Thoracic aorta (tissue), 2 donors: ENCODE results near the gene ZNF143. TPM values are rescaled to one million over a fixed set of nuclear protein-coding genes. Genes with fewer than 3 reads are reported as not detected.

ENCODE experiments used
- ATAC-seq: fragments of 150-250 bp; one replicate; pipeline ENCODE4 v1.8.0; 2017; ENCODE audit warnings: low read depth; ENCODE audit not compliant: insufficient number of reproducible peaks, low FRiP score
- DNase-seq: peaks from one replicate; pipeline ENCODE4 v3.0.0-alpha.2; 2020; ENCODE audit warnings: low spot score
- H3K27ac ChIP-seq, 2 donors: fragments of 200-600 bp; sonication (generic); 1 replicate in 1 of 2; 2 replicates in 1 of 2; pipeline ENCODE4 v1.5.1; 2016; ENCODE audit warnings: mild to moderate bottlenecking in 2 of 2, moderate library complexity in 2 of 2
- H3K27me3 ChIP-seq: fragments of 200-600 bp; sonication (generic); replicated peaks from 2 replicates; pipeline ENCODE4 v1.6.0; 2016; ENCODE audit warnings: mild to moderate bottlenecking; ENCODE audit not compliant: insufficient read depth
- H3K36me3 ChIP-seq: fragments of 200-600 bp; sonication (generic); one replicate; pipeline ENCODE4 v1.5.1; 2016
- H3K4me1 ChIP-seq, 2 donors: fragments of 200-600 bp; sonication (generic); 1 replicate in 1 of 2; 2 replicates in 1 of 2; pipeline versions ENCODE4 v1.5.1 to v1.6.0; 2016; ENCODE audit warnings: low read depth in 2 of 2, mild to moderate bottlenecking in 1 of 2; ENCODE audit not compliant: control insufficient read depth in 1 of 2
- H3K4me3 ChIP-seq: fragments of 200-600 bp; sonication (generic); 2 replicates; pipeline ENCODE4 v1.5.1; 2016; ENCODE audit warnings: mild to moderate bottlenecking
- H3K9me3 ChIP-seq: fragments of 200-600 bp; sonication (generic); 2 replicates; pipeline ENCODE4 v1.5.1; 2016
- total RNA-seq, 2 donors: library from RNA; depleted of rRNA; stranded (reverse); fragments of >200 nt; gene quantifications; one replicate each; pipeline versions ENCODE4 v1.1.0 to v1.2.3, GENCODE V29; 2016
- TF ChIP-seq, protein P1 (sequence below): fragments of 200-600 bp; sonication (generic); IDR thresholded peaks from one replicate; pipeline ENCODE4 v1.5.1; 2019; ENCODE audit warnings: antibody characterized with exemption

ZNF143 gene
- total RNA-seq, 2 donors from 2014 or later, result 45.1 to 80.6 TPM

DNA sequence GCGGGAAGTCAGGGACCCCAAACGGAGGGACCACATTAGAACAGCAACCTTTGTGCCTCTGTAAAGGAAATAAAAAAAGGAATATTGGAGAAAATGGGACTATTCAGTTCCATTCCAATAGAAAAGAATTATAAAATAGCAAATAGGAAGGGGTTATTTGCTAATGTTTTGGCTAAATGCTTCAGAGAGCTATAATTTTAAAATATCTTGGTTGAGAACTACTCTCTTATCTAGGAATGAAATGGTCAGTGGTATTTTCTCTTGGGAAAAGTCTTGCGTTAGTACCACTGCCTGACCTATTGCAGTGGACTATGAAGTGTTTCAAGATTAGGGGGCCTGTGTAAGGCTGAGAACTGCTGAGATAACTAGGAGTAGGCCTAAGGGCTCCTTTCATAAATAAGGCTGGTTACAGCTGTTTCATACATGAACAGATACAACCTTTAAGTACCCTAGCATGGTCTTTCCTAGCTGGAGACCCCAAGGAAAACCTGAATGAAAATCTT, 105.8 kb downstream of the ZNF143 start:
- Histone ChIP-seq H3K27ac (peak overlapping the region; percentile 93 to 95), H3K27me3 (no peaks in the 10 kb centered on the region), H3K4me3 (no peak overlapping the region), H3K4me1 (peaks cover 14 to 50% of the 10 kb centered on the region in 2 donors), H3K36me3 (no peaks in the 10 kb centered on the region), H3K9me3 (no peaks in the 10 kb centered on the region)
- TF ChIP-seq, protein P1, sequence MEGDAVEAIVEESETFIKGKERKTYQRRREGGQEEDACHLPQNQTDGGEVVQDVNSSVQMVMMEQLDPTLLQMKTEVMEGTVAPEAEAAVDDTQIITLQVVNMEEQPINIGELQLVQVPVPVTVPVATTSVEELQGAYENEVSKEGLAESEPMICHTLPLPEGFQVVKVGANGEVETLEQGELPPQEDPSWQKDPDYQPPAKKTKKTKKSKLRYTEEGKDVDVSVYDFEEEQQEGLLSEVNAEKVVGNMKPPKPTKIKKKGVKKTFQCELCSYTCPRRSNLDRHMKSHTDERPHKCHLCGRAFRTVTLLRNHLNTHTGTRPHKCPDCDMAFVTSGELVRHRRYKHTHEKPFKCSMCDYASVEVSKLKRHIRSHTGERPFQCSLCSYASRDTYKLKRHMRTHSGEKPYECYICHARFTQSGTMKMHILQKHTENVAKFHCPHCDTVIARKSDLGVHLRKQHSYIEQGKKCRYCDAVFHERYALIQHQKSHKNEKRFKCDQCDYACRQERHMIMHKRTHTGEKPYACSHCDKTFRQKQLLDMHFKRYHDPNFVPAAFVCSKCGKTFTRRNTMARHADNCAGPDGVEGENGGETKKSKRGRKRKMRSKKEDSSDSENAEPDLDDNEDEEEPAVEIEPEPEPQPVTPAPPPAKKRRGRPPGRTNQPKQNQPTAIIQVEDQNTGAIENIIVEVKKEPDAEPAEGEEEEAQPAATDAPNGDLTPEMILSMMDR, result no peak
- DNase-seq, result no peak
- ATAC-seq, result no peak

DNA sequence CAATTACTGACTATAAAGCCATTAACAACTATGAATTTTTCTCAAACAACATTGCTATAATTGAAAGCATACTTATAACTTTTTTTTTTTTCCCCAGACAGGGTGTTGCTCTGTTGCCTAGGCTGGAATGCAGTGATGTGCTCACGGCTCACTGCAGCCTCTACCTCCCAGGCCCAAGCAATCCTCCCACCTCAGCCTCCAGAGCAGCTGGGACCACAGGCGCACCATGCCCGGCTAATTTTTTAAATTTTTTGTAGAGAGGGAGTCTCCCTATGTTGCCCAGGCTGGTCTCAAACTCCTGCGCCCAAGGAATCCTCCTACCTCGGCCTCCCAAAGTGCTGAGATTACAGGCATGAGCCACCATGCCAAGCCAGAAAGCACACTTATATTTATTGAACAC, 106.6 kb downstream of the ZNF143 start:
- ATAC-seq (no peak), DNase-seq (no peak)
- H3K4me3 ChIP-seq, result no peak overlapping the region
- peaks cover 16 to 57% of the 10 kb centered on the region in 2 donors for H3K4me1 ChIP-seq
- TF ChIP-seq, protein P1, result no peak
- no peaks in the 10 kb centered on the region for H3K9me3 ChIP-seq
- peak overlapping the region; percentile 93 to 95 for H3K27ac ChIP-seq
- no peaks in the 10 kb centered on the region for H3K27me3 ChIP-seq
- H3K36me3 ChIP-seq, result no peaks in the 10 kb centered on the region

DNA sequence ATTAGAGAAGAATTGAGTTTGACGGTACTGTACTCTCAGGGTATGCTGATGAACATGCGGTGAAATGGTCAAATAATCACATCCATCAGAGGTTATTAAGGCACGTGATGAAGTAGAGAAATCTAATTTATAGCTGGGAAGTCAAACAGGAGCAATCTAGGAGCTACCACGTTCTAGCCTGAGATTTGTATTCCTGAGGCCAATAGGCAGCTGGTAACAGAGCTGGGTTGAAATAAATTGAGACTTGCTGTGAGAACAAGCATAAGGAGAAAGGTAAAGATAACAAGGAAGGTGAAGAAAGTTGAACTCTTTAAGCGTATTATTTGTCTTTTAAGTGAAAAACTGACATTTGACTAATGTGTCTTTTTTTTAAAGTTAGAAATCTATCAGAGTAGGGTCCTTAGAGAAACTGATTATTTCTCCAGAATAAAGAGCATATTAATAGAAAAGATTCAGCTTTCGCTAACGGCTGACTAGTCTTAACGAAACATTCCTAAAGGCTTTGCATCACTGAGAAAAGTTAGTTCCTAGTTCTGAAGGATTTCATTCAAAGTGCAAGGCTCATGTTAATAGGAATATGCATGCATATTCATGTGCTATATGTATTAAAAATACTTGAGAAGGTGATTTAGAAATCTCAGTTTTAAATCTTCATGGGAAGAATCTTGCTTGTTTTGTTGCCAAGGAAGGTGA, 107.5 kb downstream of the ZNF143 start:
- H3K36me3 ChIP-seq, result no peaks in the 10 kb centered on the region
- H3K27ac ChIP-seq, result peak overlapping the region; percentile 93 to 95
- DNase-seq (no peak), ATAC-seq (no peak)
- H3K27me3 ChIP-seq, result no peaks in the 10 kb centered on the region
- no peaks in the 10 kb centered on the region for H3K9me3 ChIP-seq
- TF ChIP-seq, protein P1, result no peak
- H3K4me3 ChIP-seq, result peak overlapping the region; percentile 2
- peaks cover 16 to 61% of the 10 kb centered on the region in 2 donors for H3K4me1 ChIP-seq

DNA sequence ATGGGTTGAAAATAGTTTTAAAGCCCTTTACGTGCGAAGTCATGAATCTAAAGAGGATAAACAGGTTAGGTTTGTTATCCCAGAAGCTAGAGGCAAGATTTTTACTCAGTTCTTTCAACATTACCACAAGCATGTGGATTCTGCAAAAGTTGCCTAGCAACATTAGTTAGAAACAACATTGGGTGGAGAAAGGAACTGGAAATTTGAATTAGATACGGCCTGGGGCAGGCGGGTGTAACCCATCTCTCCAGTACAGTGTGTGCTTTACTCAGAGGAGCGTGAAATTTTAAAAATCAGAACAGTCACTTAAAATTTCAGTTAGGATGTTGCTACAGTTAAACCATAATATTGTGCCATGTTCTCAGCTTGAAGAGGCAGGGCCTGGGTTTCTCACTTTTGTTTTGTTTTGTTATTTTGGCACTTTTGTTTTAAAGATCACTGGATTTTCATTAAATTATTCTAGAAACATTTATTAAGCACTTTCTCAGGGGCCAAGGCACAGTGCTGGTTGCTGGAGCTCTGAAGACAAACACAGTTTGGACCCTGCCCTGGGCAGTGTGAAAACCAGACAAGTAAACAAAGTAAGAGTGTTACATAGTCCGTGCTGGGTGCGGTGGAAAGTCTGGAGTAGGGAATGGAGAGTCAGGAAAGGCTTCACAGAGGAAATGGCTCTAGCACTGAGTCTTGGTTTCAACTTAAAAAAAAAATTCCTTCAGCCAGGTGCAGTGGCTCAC, 108.2 kb downstream of the ZNF143 start:
- DNase-seq (no peak), ATAC-seq (peak; percentile 40)
- Histone ChIP-seq H3K27ac (peak overlapping the region; percentile 93 to 95), H3K27me3 (no peaks in the 10 kb centered on the region), H3K4me1 (peaks cover 16 to 61% of the 10 kb centered on the region in 2 donors), H3K4me3 (peak overlapping the region; percentile 7), H3K36me3 (no peaks in the 10 kb centered on the region), H3K9me3 (no peaks in the 10 kb centered on the region)
- TF ChIP-seq, protein P1, result no peak

DNA sequence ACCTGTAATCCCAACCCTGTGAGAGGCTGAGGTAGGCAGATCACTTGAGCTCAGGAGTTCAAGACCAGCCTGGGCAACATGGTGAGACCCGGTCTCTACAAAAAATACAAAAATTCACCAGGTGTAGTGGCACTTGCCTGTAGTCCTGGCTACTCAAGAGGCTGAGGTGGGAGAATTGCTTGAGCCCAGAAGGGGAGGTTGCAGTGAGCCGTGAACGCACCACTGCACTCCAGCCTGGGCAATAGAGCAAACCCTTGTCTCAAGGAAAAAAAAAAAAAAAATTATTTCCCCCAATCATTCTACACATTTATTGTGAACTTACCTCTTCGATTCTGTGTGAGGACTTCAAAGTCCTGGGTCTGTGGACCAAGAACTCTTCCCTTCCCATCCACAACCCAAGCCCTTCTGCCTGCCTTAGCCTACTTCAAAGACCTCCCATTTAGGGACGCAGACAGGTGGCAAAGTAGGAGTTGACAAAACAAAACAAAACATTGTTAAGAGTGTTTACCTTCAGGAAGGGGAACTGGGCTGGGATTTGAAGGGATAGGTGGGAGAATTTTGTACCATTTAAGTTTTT, 108.9 kb downstream of the ZNF143 start:
- Histone ChIP-seq H3K4me1 (peaks cover 16 to 61% of the 10 kb centered on the region in 2 donors), H3K27ac (peak overlapping the region; percentile 93 to 95), H3K9me3 (no peaks in the 10 kb centered on the region), H3K27me3 (no peaks in the 10 kb centered on the region), H3K4me3 (peak overlapping the region; percentile 7), H3K36me3 (no peaks in the 10 kb centered on the region)
- no peak for ATAC-seq
- TF ChIP-seq, protein P1, result no peak
- no peak for DNase-seq
